Body of pancreas (tissue), 4 donors: ENCODE results near the gene FBLN1. TPM values are rescaled to one million over a fixed set of nuclear protein-coding genes. Genes with fewer than 3 reads are reported as not detected.

Source experiments
- ATAC-seq: fragments of 150-250 bp; one replicate; pipeline ENCODE4 v1.9.1; 2016
- DNase-seq, 4 donors: peaks; one replicate each; pipeline ENCODE4 v3.0.0-alpha.2; 2019
- H3K27ac ChIP-seq, 4 donors: fragments of 200-600 bp; sonication (generic); 1 replicate in 3 of 4; 2 replicates in 1 of 4; pipeline versions ENCODE4 v1.5.1 to v1.6.1; 2016 to 2019; ENCODE audit warnings: mild to moderate bottlenecking in 1 of 4, mixed read lengths in 1 of 4, moderate library complexity in 1 of 4
- H3K27me3 ChIP-seq, 2 donors: fragments of 200-600 bp; sonication (generic); one replicate each; pipeline ENCODE4 v1.6.0; 2016; ENCODE audit warnings: mild to moderate bottlenecking in 1 of 2
- H3K36me3 ChIP-seq, 2 donors: fragments of 200-600 bp; sonication (generic); replicated peaks in 1 of 2; 2 replicates each; pipeline ENCODE4 v1.5.1; 2016; ENCODE audit warnings: low read depth in 2 of 2; ENCODE audit not compliant: insufficient read depth in 1 of 2
- H3K4me1 ChIP-seq: fragments of 200-600 bp; sonication (generic); one replicate; pipeline ENCODE4 v1.6.0; 2016
- H3K4me3 ChIP-seq, 2 donors: fragments of 200-600 bp; sonication (generic); 1 replicate in 1 of 2; 2 replicates in 1 of 2; pipeline ENCODE4 v1.5.1; 2016 to 2019
- H3K9me3 ChIP-seq, 3 donors: fragments of 200-600 bp; sonication (generic); 1 replicate in 2 of 3; 2 replicates in 1 of 3; pipeline ENCODE4 v1.5.1; 2016
- CTCF ChIP-seq, 7 experiments: fragments of 450-650 bp in 4 of 7; fragments of 200-600 bp in 3 of 7; sonication (generic) in 3 of 7; IDR thresholded peaks; one replicate each; pipeline ENCODE4 v1.5.1; 2016 to 2019; ENCODE audit warnings: antibody characterized with exemption in 7 of 7
- POLR2A ChIP-seq, 3 donors: fragments of 450-650 bp; IDR thresholded peaks; one replicate each; pipeline ENCODE4 v1.6.1; 2016; ENCODE audit warnings: antibody characterized with exemption in 3 of 3, mild to moderate bottlenecking in 2 of 3
- WGBS, 2 donors: methylation state at CpG; one replicate each; pipeline ENCODE4 v1.1.5; 2017; 5-methylcytosine and 5-hydroxymethylcytosine counted together
- intact Hi-C: fragments of 100-400 bp; cut with DNase I; formaldehyde crosslinking; loops from one replicate; pipeline ENCODE4 v1.15.1; 2023
- total RNA-seq, 2 donors: library from RNA; depleted of rRNA; stranded (reverse); fragments of >200 nt; gene quantifications; one replicate each; pipeline ENCODE4 v1.1.0, GENCODE V29; 2016

FBLN1 gene
- total RNA-seq, 2 donors from 2014 or later, result 97.0 to 119 TPM

- no peak for TF ChIP-seq POLR2A (IDR thresholded peaks at IDR 0.05)
- no peak for TF ChIP-seq CTCF (IDR thresholded peaks at IDR 0.05)
- intact Hi-C loops, result no loop called here
Observed at GRCh38 chr22:45636683-45637082, 134.0 kb downstream of the FBLN1 start.

GRCh38 chr22:45638197-45638596 lies 135.5 kb downstream of the FBLN1 start:
- DNase-seq, result no peak
- ATAC-seq, result no peak
- no peak overlapping the region for H3K27ac ChIP-seq
- no peaks in the 10 kb centered on the region for H3K36me3 ChIP-seq
- no peaks in the 10 kb centered on the region for H3K4me1 ChIP-seq
- no peaks in the 10 kb centered on the region for H3K9me3 ChIP-seq
- H3K27me3 ChIP-seq, result no peaks in the 10 kb centered on the region
- WGBS, 2 donors, result 31 to 37% methylated on average over 3 of the region's 3 CpGs
- TF ChIP-seq CTCF (IDR thresholded peaks at IDR 0.05), result no peak
- no peak for TF ChIP-seq POLR2A (IDR thresholded peaks at IDR 0.05)
- H3K4me3 ChIP-seq, result no peak overlapping the region
- intact Hi-C loops, result no loop called here

More at GRCh38 chr22:45636683-45637082, 134.0 kb downstream of the FBLN1 start:
- H3K27ac ChIP-seq, result no peak overlapping the region
- H3K9me3 ChIP-seq, result no peaks in the 10 kb centered on the region
- H3K36me3 ChIP-seq, result no peaks in the 10 kb centered on the region
- no peak for ATAC-seq
- peaks cover 7% of the 10 kb centered on the region for H3K4me1 ChIP-seq
- WGBS, 2 donors, result 76 to 78% methylated on average over 7 of the region's 7 CpGs
- DNase-seq, result no peak
- no peak overlapping the region for H3K4me3 ChIP-seq
- no peaks in the 10 kb centered on the region for H3K27me3 ChIP-seq

GRCh38 chr22:45638834-45639746 lies 136.4 kb downstream of the FBLN1 start:
- Histone ChIP-seq H3K9me3 (no peaks in the 10 kb centered on the region), H3K36me3 (no peaks in the 10 kb centered on the region), H3K4me3 (no peak overlapping the region), H3K4me1 (no peaks in the 10 kb centered on the region), H3K27me3 (no peaks in the 10 kb centered on the region), H3K27ac (no peak overlapping the region)
- peak in 3 of 4 donors; percentile 23 to 43 (median 25) for DNase-seq
- 48 to 55% methylated on average over 16 to 21 of the region's 21 CpGs for WGBS, 2 donors
- TF ChIP-seq POLR2A (IDR thresholded peaks at IDR 0.05) (no peak), CTCF (IDR thresholded peaks at IDR 0.05) (no peak)
- intact Hi-C loops, result no loop called here
- ATAC-seq, result peak; percentile 47

- DNase-seq (no peak), ATAC-seq (no peak)
- H3K9me3 ChIP-seq, result no peaks in the 10 kb centered on the region
- intact Hi-C loops, result no loop called here
- no peaks in the 10 kb centered on the region for H3K27me3 ChIP-seq
- TF ChIP-seq CTCF (IDR thresholded peaks at IDR 0.05) (no peak), POLR2A (IDR thresholded peaks at IDR 0.05) (no peak)
- WGBS, 2 donors, result 42 to 53% methylated on average over 5 to 7 of the region's 7 CpGs
- H3K4me3 ChIP-seq, result no peak overlapping the region
- H3K36me3 ChIP-seq, result no peaks in the 10 kb centered on the region
- H3K4me1 ChIP-seq, result no peaks in the 10 kb centered on the region
- H3K27ac ChIP-seq, result no peak overlapping the region
Observed at GRCh38 chr22:45639747-45640102, 137.0 kb downstream of the FBLN1 start.
